Measurements from ENCODE around the gene CDR2.

Gene CDR2

DNA sequence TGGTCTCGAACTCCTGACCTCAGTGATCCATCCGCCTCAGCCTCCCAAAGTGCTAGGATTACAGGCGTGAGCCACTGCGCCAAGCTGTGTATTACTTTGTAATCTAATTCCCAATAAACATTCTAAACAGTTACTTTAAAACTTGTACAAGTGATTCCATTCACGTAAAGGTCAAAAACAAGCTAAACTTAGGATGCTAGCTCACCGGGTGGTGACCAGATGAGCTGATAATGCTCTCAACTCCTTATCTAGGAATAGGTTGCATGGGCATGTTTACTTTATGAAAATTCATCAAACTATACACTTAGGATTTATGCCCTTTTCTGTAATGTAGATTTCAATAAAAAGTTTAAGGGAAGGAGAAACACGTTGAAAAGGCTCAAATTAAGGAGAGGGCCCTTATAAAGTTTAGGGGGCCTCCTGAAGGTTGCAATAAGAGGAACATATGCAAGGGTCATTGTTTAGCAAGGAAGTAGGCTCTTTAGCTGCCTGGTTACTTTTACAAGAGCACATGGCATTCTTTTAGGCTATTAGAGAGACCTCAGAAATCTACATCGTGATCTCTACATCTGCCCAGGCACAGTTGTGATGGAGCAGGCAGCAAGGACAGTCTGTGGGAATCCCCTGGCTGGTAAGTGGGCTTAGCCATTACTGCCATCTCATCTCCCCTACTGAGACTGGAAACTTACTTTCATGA lies 13.3 kb downstream of the CDR2 start (continued):
- TF ChIP-seq OSR2 (tag by site-specific recombination; IDR thresholded peaks at IDR 0.05), result peak; percentile 88
- TF ChIP-seq FEZF1 (tag by site-specific recombination; IDR thresholded peaks at IDR 0.05), result peak; percentile 87
- 0 out of 2 replicates have a peak, but pooled peaks have one; percentile 11 for TF ChIP-seq SCRT1 (tag by site-specific recombination; IDR thresholded peaks at IDR 0.05; ENCODE audit: borderline replicate concordance)
- TF ChIP-seq ZNF792 (tag by site-specific recombination; IDR thresholded peaks at IDR 0.05), result 0 out of 2 replicates have a peak, but pooled peaks have one; percentile 17

DNA sequence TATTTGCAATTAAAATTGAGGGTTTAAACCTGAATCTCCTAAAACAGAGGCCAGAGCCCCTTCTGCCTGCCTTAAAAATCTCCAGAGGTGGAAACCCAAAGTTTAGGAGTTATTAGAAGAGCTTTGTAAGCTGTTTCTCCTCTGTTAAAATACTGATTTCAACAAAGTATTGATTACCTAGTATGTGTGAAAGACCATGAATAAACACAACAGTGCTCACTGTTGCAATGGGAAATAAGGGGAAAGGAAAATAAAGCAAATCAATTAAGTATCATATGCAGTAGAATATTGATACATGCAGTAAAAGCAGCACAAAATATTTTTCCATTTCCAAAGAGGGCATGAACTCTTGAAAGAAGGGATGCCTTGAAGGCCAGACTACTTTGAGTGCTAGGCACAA lies 14.7 kb downstream of the CDR2 start:
- CTCF ChIA-PET, result no interaction called here
- Histone ChIP-seq H3K4me3 (ENCODE audit: low read depth, low read length) (no peak overlapping the region), H3K36me3 (ENCODE audit: control insufficient read depth in 2 of 2, insufficient read depth in 1 of 2, low read length in 2 of 2) (peaks cover 4 to 31% of the 10 kb centered on the region in 2 experiments), H3K4me1 (ENCODE audit: control insufficient read depth, insufficient read depth, low read length) (peaks cover 6% of the 10 kb centered on the region), H3K27ac (ENCODE audit: extremely low read depth, low read depth, low read length) (no peak overlapping the region), H3K9me3 (ENCODE audit: control insufficient read depth, insufficient read depth, low read depth, low read length) (no peaks in the 10 kb centered on the region)
- TF ChIP-seq, protein P1, sequence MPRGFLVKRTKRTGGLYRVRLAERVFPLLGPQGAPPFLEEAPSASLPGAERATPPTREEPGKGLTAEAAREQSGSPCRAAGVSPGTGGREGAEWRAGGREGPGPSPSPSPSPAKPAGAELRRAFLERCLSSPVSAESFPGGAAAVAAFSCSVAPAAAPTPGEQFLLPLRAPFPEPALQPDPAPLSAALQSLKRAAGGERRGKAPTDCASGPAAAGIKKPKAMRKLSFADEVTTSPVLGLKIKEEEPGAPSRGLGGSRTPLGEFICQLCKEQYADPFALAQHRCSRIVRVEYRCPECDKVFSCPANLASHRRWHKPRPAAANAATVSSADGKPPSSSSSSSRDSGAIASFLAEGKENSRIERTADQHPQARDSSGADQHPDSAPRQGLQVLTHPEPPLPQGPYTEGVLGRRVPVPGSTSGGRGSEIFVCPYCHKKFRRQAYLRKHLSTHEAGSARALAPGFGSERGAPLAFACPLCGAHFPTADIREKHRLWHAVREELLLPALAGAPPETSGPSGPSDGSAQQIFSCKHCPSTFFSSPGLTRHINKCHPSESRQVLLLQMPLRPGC (tag by site-specific recombination; IDR thresholded peaks at IDR 0.05), result no peak
- TF ChIP-seq ZNF174 (tag by site-specific recombination; IDR thresholded peaks at IDR 0.05) (no peak), ZNF561 (tag by site-specific recombination; IDR thresholded peaks at IDR 0.05; ENCODE audit: borderline replicate concordance) (no peak), ZIC2 (tag by site-specific recombination; IDR thresholded peaks at IDR 0.05) (no peak), SCRT1 (tag by site-specific recombination; IDR thresholded peaks at IDR 0.05; ENCODE audit: borderline replicate concordance) (no peak), YY1 (tag by site-specific recombination; IDR thresholded peaks at IDR 0.05) (no peak), ZNF354C (tag by site-specific recombination; IDR thresholded peaks at IDR 0.05; ENCODE audit: borderline replicate concordance, low read depth) (no peak)
- POLR2A ChIA-PET, result interaction anchor here (0.7 kb wide), 1 partner anchor 13 kb away, joined by 3 read pairs; no protein-coding TSS in a partner anchor

DNA sequence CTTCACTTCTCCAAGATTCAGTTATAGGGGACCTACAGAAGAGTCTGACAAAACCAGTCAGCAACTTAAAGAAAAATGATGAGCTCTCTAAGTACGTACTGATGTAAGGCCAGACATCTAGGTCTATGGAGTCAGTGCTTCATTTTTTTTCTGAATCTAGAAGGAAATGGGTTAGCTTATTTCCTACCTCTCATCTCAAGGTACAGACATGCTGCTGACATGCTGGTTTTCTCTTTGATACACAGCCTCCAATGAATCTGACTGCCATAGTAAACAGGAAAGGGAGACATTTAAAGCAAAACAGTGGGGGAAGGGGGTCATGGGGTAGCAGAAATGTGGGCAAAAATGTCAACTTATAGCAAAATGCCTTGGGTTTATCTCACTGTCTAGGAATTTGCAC lies 16.4 kb downstream of the CDR2 start:
- CTCF ChIA-PET, result interaction anchor here (0.7 to 0.8 kb wide), 3 partner anchors 8 to 33 kb away, joined by 3 read pairs; no protein-coding TSS in a partner anchor
- Histone ChIP-seq H3K27ac (ENCODE audit: extremely low read depth, low read depth, low read length) (no peak overlapping the region), H3K4me3 (ENCODE audit: low read depth, low read length) (no peak overlapping the region), H3K9me3 (ENCODE audit: control insufficient read depth, insufficient read depth, low read depth, low read length) (no peaks in the 10 kb centered on the region), H3K36me3 (ENCODE audit: control insufficient read depth in 2 of 2, insufficient read depth in 1 of 2, low read length in 2 of 2) (peaks cover 0 to 16% of the 10 kb centered on the region in 2 experiments; a peak in 2 of 3 replicates), H3K4me1 (ENCODE audit: control insufficient read depth, insufficient read depth, low read length) (peaks cover 14% of the 10 kb centered on the region)
- TF ChIP-seq ZNF561 (tag by site-specific recombination; IDR thresholded peaks at IDR 0.05; ENCODE audit: borderline replicate concordance) (no peak), SETDB1 (IDR thresholded peaks at IDR 0.05; ENCODE audit: insufficient read length, low read length) (no peak), ZNF624 (tag by site-specific recombination; IDR thresholded peaks at IDR 0.05) (no peak), ZNF629 (tag by site-specific recombination; IDR thresholded peaks at IDR 0.05) (no peak), ZNF350 (tag by site-specific recombination; IDR thresholded peaks at IDR 0.05) (no peak), ZNF155 (tag by site-specific recombination; IDR thresholded peaks at IDR 0.05) (no peak), ZNF19 (tag by site-specific recombination; IDR thresholded peaks at IDR 0.05; ENCODE audit: low read depth) (no peak), ZNF302 (tag by site-specific recombination; IDR thresholded peaks at IDR 0.05; ENCODE audit: low read depth) (no peak), ZNF544 (tag by site-specific recombination; IDR thresholded peaks at IDR 0.05) (no peak)
- TF ChIP-seq, protein P2, sequence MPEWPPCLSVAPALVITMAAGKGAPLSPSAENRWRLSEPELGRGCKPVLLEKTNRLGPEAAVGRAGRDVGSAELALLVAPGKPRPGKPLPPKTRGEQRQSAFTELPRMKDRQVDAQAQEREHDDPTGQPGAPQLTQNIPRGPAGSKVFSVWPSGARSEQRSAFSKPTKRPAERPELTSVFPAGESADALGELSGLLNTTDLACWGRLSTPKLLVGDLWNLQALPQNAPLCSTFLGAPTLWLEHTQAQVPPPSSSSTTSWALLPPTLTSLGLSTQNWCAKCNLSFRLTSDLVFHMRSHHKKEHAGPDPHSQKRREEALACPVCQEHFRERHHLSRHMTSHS (tag by site-specific recombination; IDR thresholded peaks at IDR 0.05), result no peak
- TF ChIP-seq, protein P3, sequence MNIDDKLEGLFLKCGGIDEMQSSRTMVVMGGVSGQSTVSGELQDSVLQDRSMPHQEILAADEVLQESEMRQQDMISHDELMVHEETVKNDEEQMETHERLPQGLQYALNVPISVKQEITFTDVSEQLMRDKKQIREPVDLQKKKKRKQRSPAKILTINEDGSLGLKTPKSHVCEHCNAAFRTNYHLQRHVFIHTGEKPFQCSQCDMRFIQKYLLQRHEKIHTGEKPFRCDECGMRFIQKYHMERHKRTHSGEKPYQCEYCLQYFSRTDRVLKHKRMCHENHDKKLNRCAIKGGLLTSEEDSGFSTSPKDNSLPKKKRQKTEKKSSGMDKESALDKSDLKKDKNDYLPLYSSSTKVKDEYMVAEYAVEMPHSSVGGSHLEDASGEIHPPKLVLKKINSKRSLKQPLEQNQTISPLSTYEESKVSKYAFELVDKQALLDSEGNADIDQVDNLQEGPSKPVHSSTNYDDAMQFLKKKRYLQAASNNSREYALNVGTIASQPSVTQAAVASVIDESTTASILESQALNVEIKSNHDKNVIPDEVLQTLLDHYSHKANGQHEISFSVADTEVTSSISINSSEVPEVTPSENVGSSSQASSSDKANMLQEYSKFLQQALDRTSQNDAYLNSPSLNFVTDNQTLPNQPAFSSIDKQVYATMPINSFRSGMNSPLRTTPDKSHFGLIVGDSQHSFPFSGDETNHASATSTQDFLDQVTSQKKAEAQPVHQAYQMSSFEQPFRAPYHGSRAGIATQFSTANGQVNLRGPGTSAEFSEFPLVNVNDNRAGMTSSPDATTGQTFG (tag by site-specific recombination; IDR thresholded peaks at IDR 0.05; ENCODE audit: borderline replicate concordance), result no peak
- POLR2A ChIA-PET, result interaction anchor here (1.0 to 1.5 kb wide), 2 partner anchors 15 to 29 kb away, joined by 3 to 5 read pairs; no protein-coding TSS in a partner anchor
